ENCODE measurements around the gene FIGNL1. TPM values are rescaled to one million over a fixed set of nuclear protein-coding genes. Genes with fewer than 3 reads are reported as not detected.

Gene FIGNL1
- total RNA-seq, 1 donor, result 20.3 TPM

DNA sequence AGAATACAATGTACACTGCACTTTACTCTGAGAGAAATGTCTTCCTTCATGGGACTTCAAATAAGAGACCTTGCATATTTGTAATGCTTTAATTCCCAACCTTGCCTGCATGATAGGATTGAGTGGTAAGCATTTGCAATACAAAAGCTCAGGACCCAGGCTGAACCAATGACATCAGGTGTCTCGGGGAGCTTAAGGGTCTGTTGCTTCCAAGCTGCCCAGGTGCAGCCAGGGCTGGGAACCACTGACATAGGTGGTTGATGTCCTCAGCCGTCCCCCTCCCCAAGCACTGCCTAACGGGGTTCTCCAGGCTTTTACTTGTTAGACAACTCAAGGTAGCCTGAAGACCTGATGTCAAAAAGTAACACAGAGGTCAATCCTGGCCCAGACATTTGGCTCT, 29.1 kb downstream of the FIGNL1 start:
- TF ChIP-seq, protein P1, sequence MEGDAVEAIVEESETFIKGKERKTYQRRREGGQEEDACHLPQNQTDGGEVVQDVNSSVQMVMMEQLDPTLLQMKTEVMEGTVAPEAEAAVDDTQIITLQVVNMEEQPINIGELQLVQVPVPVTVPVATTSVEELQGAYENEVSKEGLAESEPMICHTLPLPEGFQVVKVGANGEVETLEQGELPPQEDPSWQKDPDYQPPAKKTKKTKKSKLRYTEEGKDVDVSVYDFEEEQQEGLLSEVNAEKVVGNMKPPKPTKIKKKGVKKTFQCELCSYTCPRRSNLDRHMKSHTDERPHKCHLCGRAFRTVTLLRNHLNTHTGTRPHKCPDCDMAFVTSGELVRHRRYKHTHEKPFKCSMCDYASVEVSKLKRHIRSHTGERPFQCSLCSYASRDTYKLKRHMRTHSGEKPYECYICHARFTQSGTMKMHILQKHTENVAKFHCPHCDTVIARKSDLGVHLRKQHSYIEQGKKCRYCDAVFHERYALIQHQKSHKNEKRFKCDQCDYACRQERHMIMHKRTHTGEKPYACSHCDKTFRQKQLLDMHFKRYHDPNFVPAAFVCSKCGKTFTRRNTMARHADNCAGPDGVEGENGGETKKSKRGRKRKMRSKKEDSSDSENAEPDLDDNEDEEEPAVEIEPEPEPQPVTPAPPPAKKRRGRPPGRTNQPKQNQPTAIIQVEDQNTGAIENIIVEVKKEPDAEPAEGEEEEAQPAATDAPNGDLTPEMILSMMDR (IDR thresholded peaks at IDR 0.05; ENCODE audit: insufficient read depth, low read depth, low read length), result no peak
- no peak for DNase-seq (ENCODE audit: low read depth)
- no peak overlapping the region for H3K4me3 ChIP-seq (ENCODE audit: low read depth, low read length)

DNA sequence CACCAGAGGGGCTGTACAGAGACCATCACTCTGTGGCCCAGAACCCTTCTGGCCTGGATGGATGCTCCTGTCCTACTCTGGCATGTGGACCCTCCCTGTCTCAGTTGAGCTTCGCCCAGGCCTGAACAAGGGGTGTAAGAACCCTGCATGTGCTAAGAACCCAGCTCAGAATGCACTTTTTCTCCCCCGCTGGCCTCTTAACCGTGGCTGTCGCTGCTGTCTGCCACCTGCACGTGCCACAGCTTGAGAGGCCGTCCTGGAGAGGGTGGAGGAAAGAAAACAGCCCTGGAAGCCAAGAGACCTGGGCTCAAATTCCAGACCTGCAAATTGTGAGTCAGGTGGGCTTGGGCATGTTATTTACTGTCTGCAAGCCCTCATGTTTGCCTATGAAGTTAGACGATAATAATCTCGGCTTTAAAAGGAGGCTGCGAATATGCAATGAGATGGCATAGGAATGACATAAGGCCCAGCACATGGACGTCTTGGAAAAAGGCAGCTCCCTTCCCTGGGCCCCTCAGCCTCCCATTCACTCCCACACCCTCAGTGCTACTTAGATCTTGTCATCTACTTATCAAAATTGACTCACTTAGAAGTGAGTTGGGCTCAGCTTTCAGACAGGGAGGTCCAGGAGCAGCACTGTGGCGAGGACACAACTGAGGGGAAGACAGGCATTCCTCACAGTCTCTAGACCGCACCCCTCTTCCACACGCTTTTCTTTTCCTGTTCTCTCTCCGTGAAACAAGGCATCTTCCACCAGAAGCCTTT, 31.4 kb downstream of the FIGNL1 start:
- H3K4me3 ChIP-seq (ENCODE audit: low read depth, low read length), result no peak overlapping the region
- TF ChIP-seq, protein P1 (IDR thresholded peaks at IDR 0.05; ENCODE audit: insufficient read depth, low read depth, low read length), result no peak
- no peak for DNase-seq (ENCODE audit: low read depth)

DNA sequence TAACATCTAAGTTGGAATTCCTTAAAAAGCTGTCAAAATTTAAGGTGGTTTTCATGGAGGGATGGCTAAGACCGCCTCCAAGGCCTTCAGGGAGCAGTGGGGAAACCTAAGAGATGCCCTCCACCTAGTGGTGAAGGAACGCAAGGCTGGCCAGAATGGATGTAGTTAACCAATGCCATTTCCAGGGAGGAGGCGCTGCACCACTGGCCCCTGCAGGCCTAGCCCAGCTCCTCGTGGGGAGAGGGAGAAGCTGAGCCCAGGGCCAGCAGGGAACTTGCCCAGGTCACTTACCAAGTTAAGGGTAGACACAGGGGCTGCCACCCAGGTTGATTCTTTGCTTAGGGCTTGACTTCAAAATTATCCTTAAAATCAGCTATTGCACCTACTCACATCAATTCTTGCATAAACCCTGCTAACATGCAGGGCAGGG, 32.0 kb downstream of the FIGNL1 start:
- no peak overlapping the region for H3K4me3 ChIP-seq (ENCODE audit: low read depth, low read length)
- TF ChIP-seq, protein P1 (IDR thresholded peaks at IDR 0.05; ENCODE audit: insufficient read depth, low read depth, low read length), result peak; percentile 96
- peak; percentile 72 for DNase-seq (ENCODE audit: low read depth)

DNA sequence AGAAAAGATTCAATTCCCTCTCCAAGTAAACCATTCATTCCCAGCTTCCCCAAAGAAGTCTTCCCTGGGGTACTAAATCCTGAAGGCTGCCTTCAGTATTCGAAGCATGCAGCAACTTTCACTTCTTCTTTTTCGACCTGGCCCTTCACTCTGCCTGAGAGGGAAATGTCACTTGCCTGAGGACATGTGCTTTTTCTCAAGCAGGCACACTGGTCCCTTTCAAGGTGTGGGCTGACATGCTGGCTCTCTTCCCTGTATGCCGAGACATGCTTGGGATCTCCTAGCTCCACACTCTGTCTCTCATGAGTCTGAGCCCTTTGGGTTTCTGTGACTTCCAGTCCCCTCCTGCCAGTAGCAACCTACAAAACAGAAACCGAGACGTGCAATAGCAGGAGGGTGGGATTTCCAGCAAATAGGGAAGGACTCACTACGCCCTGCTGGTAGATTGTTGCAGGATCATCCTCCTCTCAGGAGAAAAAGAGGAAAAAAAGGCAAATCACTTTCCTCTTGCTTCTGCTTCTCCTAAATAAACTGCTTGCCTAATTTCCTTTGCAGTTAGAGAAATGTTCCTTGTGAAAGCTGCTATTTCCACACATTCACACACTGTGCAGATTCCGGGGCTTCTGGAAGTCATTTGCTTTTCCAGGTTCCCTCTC, 33.5 kb downstream of the FIGNL1 start:
- no peak overlapping the region for H3K4me3 ChIP-seq (ENCODE audit: low read depth, low read length)

DNA sequence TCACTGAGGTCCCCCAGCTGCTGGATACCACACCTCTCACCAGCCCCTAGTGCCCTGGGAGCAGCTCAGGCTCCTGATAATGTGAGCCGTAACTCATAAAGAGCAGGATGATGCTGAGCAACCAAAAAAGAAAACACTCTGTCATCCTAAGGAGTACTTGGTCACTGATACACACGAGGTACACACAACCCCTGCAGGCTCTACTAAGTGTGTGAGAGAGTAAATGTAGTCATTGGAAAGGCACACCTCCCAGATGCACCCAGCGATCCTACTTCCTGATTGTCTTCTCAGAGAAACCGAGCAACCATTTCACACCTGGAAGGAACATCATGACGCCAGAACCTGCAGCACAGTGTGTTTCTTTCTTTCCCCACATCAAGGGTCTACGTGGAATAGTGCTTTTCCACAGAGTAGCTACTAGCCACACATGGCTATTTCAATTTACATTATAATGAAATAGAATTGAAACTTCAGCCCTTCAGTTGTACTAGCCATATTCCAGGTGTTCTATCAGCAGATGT, 34.2 kb downstream of the FIGNL1 start:
- DNase-seq (ENCODE audit: low read depth), result no peak
- TF ChIP-seq, protein P1 (IDR thresholded peaks at IDR 0.05; ENCODE audit: insufficient read depth, low read depth, low read length), result no peak
- no peak overlapping the region for H3K4me3 ChIP-seq (ENCODE audit: low read depth, low read length)

More for the DNA sequence above, 33.5 kb downstream of the FIGNL1 start:
- DNase-seq (ENCODE audit: low read depth), result no peak
- TF ChIP-seq, protein P1 (IDR thresholded peaks at IDR 0.05; ENCODE audit: insufficient read depth, low read depth, low read length), result no peak

DNA sequence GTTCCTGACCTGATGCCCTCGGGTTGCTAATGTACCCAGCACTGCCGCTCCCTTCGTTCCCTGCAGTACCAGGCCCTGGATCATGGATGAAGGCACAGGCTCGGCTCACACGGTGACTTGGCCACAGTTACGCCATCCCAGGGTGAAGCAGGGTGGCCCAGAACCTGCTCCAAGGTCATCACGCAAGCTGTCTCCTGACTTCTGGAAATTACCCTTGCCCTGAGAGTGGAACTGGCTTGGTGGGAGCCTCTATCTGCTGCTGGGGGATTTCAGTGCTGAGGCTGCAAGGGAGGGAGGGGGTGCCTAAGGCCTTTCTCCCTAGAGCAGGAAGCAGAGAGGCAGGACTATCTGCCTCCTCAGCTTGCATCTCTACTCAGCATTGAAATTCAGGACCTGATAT, 36.6 kb downstream of the FIGNL1 start:
- no peak overlapping the region for H3K4me3 ChIP-seq (ENCODE audit: low read depth, low read length)

More for the DNA sequence above, 36.6 kb downstream of the FIGNL1 start:
- DNase-seq (ENCODE audit: low read depth), result no peak
- TF ChIP-seq, protein P1 (IDR thresholded peaks at IDR 0.05; ENCODE audit: insufficient read depth, low read depth, low read length), result no peak
